ENCODE data around the gene CDCA5. TPM values are rescaled to one million over a fixed set of nuclear protein-coding genes. Genes with fewer than 3 reads are reported as not detected.

Gene CDCA5
- 18.7 and 39.3 TPM in 2 replicates for total RNA-seq (ENCODE audit: low replicate concordance)
- long read RNA-seq, transcript CDCA5-201 (6 exons, 2,587 nt) = major isoform, 78 of 89 reads
- long read RNA-seq, partial matches to known transcripts = 0 of 89 reads
- long read RNA-seq, other reads (novel, unspliced or antisense) = 8 of 89 reads

- no peaks in the 10 kb centered on the region for H3K9me3 Mint-ChIP-seq
- H3K4me1 Mint-ChIP-seq (ENCODE audit: unreplicated experiment) = peaks cover 10% of the 10 kb centered on the region
- H3K4me3 Mint-ChIP-seq = peak within 1 kb of the TSS; percentile 96
- DNase-seq (ENCODE audit: extremely low spot score, unreplicated experiment) = peak; percentile 98
- peak within 1 kb of the TSS; percentile 70 for H3K27ac Mint-ChIP-seq
- peaks cover 14% of the 10 kb centered on the region for H3K36me3 Mint-ChIP-seq
- TF ChIP-seq CTCF (conservative IDR thresholded peaks at IDR 0.05) = no peak
- H3K27me3 Mint-ChIP-seq = no peaks in the 10 kb centered on the region
These were observed at the start of gene CDCA5, which contains the start of gene ZFPL1 for GRCh38 chr11:65083834-65084597. TSS of gene CDCA5 (minus strand) at chr11:65084040. CDS start at chr11:65083978, 62 bp downstream. TSS of gene ZFPL1 (plus strand) at chr11:65084222. CDS start at chr11:65084699, 477 bp downstream.

GRCh38 chr11:65132988-65133700 is 49.3 kb upstream of the CDCA5 start:
- no peaks in the 10 kb centered on the region for H3K27me3 Mint-ChIP-seq
- no peak for DNase-seq (ENCODE audit: extremely low spot score, unreplicated experiment)
- H3K4me1 Mint-ChIP-seq (ENCODE audit: unreplicated experiment) = peaks cover 22% of the 10 kb centered on the region
- peak overlapping the region; percentile 100 for H3K27ac Mint-ChIP-seq
- TF ChIP-seq CTCF (conservative IDR thresholded peaks at IDR 0.05) = no peak
- H3K9me3 Mint-ChIP-seq = no peaks in the 10 kb centered on the region
- no peaks in the 10 kb centered on the region for H3K36me3 Mint-ChIP-seq
- peak overlapping the region; percentile 97 for H3K4me3 Mint-ChIP-seq

GRCh38 chr11:65132238-65132987 is 48.6 kb upstream of the CDCA5 start:
- no peak for TF ChIP-seq CTCF (conservative IDR thresholded peaks at IDR 0.05)
- peaks cover 22% of the 10 kb centered on the region for H3K4me1 Mint-ChIP-seq (ENCODE audit: unreplicated experiment)
- H3K9me3 Mint-ChIP-seq = no peaks in the 10 kb centered on the region
- no peak for DNase-seq (ENCODE audit: extremely low spot score, unreplicated experiment)
- H3K27me3 Mint-ChIP-seq = no peaks in the 10 kb centered on the region
- no peaks in the 10 kb centered on the region for H3K36me3 Mint-ChIP-seq
- peak overlapping the region; percentile 97 for H3K4me3 Mint-ChIP-seq
- peak overlapping the region; percentile 100 for H3K27ac Mint-ChIP-seq

GRCh38 chr11:65131895-65132237 is 48.0 kb upstream of the CDCA5 start:
- no peak overlapping the region for H3K27ac Mint-ChIP-seq
- no peaks in the 10 kb centered on the region for H3K36me3 Mint-ChIP-seq
- peak overlapping the region; percentile 25 for H3K4me3 Mint-ChIP-seq
- H3K27me3 Mint-ChIP-seq = no peaks in the 10 kb centered on the region
- no peak for DNase-seq (ENCODE audit: extremely low spot score, unreplicated experiment)
- H3K9me3 Mint-ChIP-seq = no peaks in the 10 kb centered on the region
- H3K4me1 Mint-ChIP-seq (ENCODE audit: unreplicated experiment) = peaks cover 22% of the 10 kb centered on the region
- TF ChIP-seq CTCF (conservative IDR thresholded peaks at IDR 0.05) = no peak

- H3K27me3 Mint-ChIP-seq = no peaks in the 10 kb centered on the region
- no peaks in the 10 kb centered on the region for H3K9me3 Mint-ChIP-seq
- peak overlapping the region; percentile 64 for H3K4me3 Mint-ChIP-seq
- H3K36me3 Mint-ChIP-seq = no peaks in the 10 kb centered on the region
- DNase-seq (ENCODE audit: extremely low spot score, unreplicated experiment) = no peak
- H3K4me1 Mint-ChIP-seq (ENCODE audit: unreplicated experiment) = peaks cover 22% of the 10 kb centered on the region
- H3K27ac Mint-ChIP-seq = peak overlapping the region; percentile 85
- TF ChIP-seq CTCF (conservative IDR thresholded peaks at IDR 0.05) = no peak
These were observed 47.6 kb upstream of the CDCA5 start for GRCh38 chr11:65131417-65131776.

Data from type B pancreatic cell (in vitro differentiated cells).